Endodermal cell (in vitro differentiated cells): Measurements from ENCODE around the gene GABRB1. TPM values are rescaled to one million over a fixed set of nuclear protein-coding genes. Genes with fewer than 3 reads are reported as not detected.

Source experiments
- DNase-seq: peaks from one replicate; pipeline ENCODE4 v3.0.0-alpha.2; 2017
- H3K27ac ChIP-seq: 2 replicates; pipeline ENCODE4 v1.5.1; 2013; ENCODE audit warnings: mild to moderate bottlenecking, low read depth, low read length, moderate library complexity
- H3K27me3 ChIP-seq: 2 replicates; pipeline ENCODE4 v1.6.1; 2013; ENCODE audit warnings: mild to moderate bottlenecking, low read length, moderate library complexity; ENCODE audit not compliant: insufficient read depth, control insufficient read depth, poor library complexity, severe bottlenecking
- H3K36me3 ChIP-seq: 2 replicates; pipeline ENCODE4 v1.7.0; 2013; ENCODE audit warnings: mild to moderate bottlenecking, low read length, moderate library complexity; ENCODE audit not compliant: control insufficient read depth, insufficient read depth
- H3K4me1 ChIP-seq: one replicate; pipeline ENCODE4 v1.7.0; 2013; ENCODE audit warnings: low read length; ENCODE audit not compliant: control insufficient read depth, insufficient read depth
- H3K4me3 ChIP-seq: 2 replicates; pipeline ENCODE4 v1.5.1; 2013; ENCODE audit warnings: mild to moderate bottlenecking, low read length, moderate library complexity
- H3K9ac ChIP-seq: 2 replicates; pipeline ENCODE4 v1.6.1; 2013; ENCODE audit warnings: mild to moderate bottlenecking, low read length, moderate library complexity; ENCODE audit not compliant: poor library complexity, severe bottlenecking; ENCODE audit errors: extremely low read depth
- H3K9me3 ChIP-seq: 2 replicates; pipeline ENCODE4 v1.6.1; 2013; ENCODE audit warnings: mild to moderate bottlenecking, low read length, moderate library complexity; ENCODE audit not compliant: control insufficient read depth
- H3K27ac Mint-ChIP-seq: 2 replicates; pipeline ENCODE4 v1.8.0; 2020; ENCODE audit warnings: mixed read lengths
- H3K27me3 Mint-ChIP-seq: 2 replicates; pipeline ENCODE4 v1.8.0; 2021; ENCODE audit warnings: mild to moderate bottlenecking, mixed read lengths; ENCODE audit not compliant: insufficient read depth
- H3K36me3 Mint-ChIP-seq: 2 replicates; pipeline ENCODE4 v1.8.0; 2020; ENCODE audit warnings: low read depth, mixed read lengths
- H3K4me1 Mint-ChIP-seq: 2 replicates; pipeline ENCODE4 v1.8.0; 2020; ENCODE audit warnings: mixed read lengths
- H3K4me3 Mint-ChIP-seq: 2 replicates; pipeline ENCODE4 v1.8.0; 2020; ENCODE audit warnings: mild to moderate bottlenecking, moderate library complexity, mixed read lengths
- H3K9me3 Mint-ChIP-seq: 2 replicates; pipeline ENCODE4 v1.8.0; 2020; ENCODE audit warnings: mild to moderate bottlenecking, mixed read lengths
- CTCF ChIP-seq: fragments of 200-600 bp; sonication (generic); conservative IDR thresholded peaks from 2 replicates; pipeline ENCODE4 v1.5.0; 2021; ENCODE audit warnings: antibody characterized with exemption, mild to moderate bottlenecking
- WGBS, 2 experiments: methylation state at CpG; one replicate each; pipeline versions ENCODE4 v1.1.5 to v1.1.7; 2013; ENCODE audit warnings: missing lambda C conversion rate in 2 of 2, mixed read lengths in 1 of 2; ENCODE audit not compliant: insufficient coverage in 1 of 2, insufficient read length in 1 of 2; 5-methylcytosine and 5-hydroxymethylcytosine counted together
- total RNA-seq, 2 donors: library from RNA; stranded (reverse); fragmentation: NEBNext Ultra II Directional in 1 of 2; extraction: Animal tissue kit (Norgen Biotek cat#: 25700) in 1 of 2; gene quantifications; 2 replicates in 1 of 2; 3 replicates in 1 of 2; pipeline ENCODE4 v1.2.1, GENCODE V29; 2021

The GABRB1 gene
- total RNA-seq, 2 donors from 2014 or later, result not detected

- H3K36me3 Mint-ChIP-seq, result no peaks in the 10 kb centered on the region
- Histone ChIP-seq H3K9ac (no peak overlapping the region), H3K9me3 (no peaks in the 10 kb centered on the region), H3K36me3 (no peaks in the 10 kb centered on the region), H3K4me3 (no peak overlapping the region), H3K27me3 (no peaks in the 10 kb centered on the region), H3K4me1 (peaks cover 3% of the 10 kb centered on the region), H3K27ac (no peak overlapping the region)
- H3K4me1 Mint-ChIP-seq, result peaks cover 7% of the 10 kb centered on the region
- WGBS, 2 experiments, result 83 to 93% methylated on average over 2 of the region's 2 CpGs
- H3K9me3 Mint-ChIP-seq, result no peaks in the 10 kb centered on the region
- no peaks in the 10 kb centered on the region for H3K27me3 Mint-ChIP-seq
- DNase-seq, result no peak
- TF ChIP-seq CTCF, result no peak
- H3K27ac Mint-ChIP-seq, result no peak overlapping the region
- H3K4me3 Mint-ChIP-seq, result no peak overlapping the region
These were observed 156.2 kb downstream of the GABRB1 start for GRCh38 chr4:47187608-47188007.

GRCh38 chr4:47193179-47193578 is 161.8 kb downstream of the GABRB1 start:
- peaks cover 3% of the 10 kb centered on the region for H3K4me1 ChIP-seq
- DNase-seq, result no peak
- Mint-ChIP-seq H3K4me1 (peaks cover 10% of the 10 kb centered on the region), H3K27me3 (no peaks in the 10 kb centered on the region), H3K9me3 (no peaks in the 10 kb centered on the region), H3K4me3 (no peak overlapping the region), H3K36me3 (no peaks in the 10 kb centered on the region), H3K27ac (no peak overlapping the region)
- TF ChIP-seq CTCF, result no peak
- H3K9ac ChIP-seq, result no peak overlapping the region
- no peaks in the 10 kb centered on the region for H3K27me3 ChIP-seq
- no peaks in the 10 kb centered on the region for H3K9me3 ChIP-seq
- no peaks in the 10 kb centered on the region for H3K36me3 ChIP-seq
- H3K4me3 ChIP-seq, result no peak overlapping the region
- WGBS, 2 experiments, result 82 to 83% methylated on average over 3 to 6 of the region's 6 CpGs
- no peak overlapping the region for H3K27ac ChIP-seq

GRCh38 chr4:47194036-47194737 is 162.8 kb downstream of the GABRB1 start:
- H3K4me1 Mint-ChIP-seq, result peaks cover 18% of the 10 kb centered on the region
- no peaks in the 10 kb centered on the region for H3K27me3 Mint-ChIP-seq
- H3K9ac ChIP-seq, result no peak overlapping the region
- no peaks in the 10 kb centered on the region for H3K9me3 Mint-ChIP-seq
- peaks cover 9% of the 10 kb centered on the region for H3K4me1 ChIP-seq
- no peak overlapping the region for H3K4me3 Mint-ChIP-seq
- H3K36me3 ChIP-seq, result no peaks in the 10 kb centered on the region
- no peak for DNase-seq
- no peak for TF ChIP-seq CTCF
- H3K36me3 Mint-ChIP-seq, result no peaks in the 10 kb centered on the region
- H3K27me3 ChIP-seq, result no peaks in the 10 kb centered on the region
- no peaks in the 10 kb centered on the region for H3K9me3 ChIP-seq
- H3K4me3 ChIP-seq, result no peak overlapping the region
- no peak overlapping the region for H3K27ac Mint-ChIP-seq
- H3K27ac ChIP-seq, result no peak overlapping the region
- WGBS, 2 experiments, result 94 to 100% methylated on average over 3 to 4 of the region's 4 CpGs
